GM21825 (cell line): ENCODE results near the gene ACBD5.
"Not testable (repeated sequence)": the region's sequence is repeated elsewhere in the genome, so short reads cannot be mapped to it uniquely, and the experiment has no call there.

Source experiments
- ATAC-seq: cut with Tn5 transposase; IDR thresholded peaks from one replicate; pipeline ENCODE4 v1.9.1; 2021; ENCODE audit warnings: mild to moderate bottlenecking, moderate library complexity; ENCODE audit not compliant: unreplicated experiment

Gene ACBD5, protein sequence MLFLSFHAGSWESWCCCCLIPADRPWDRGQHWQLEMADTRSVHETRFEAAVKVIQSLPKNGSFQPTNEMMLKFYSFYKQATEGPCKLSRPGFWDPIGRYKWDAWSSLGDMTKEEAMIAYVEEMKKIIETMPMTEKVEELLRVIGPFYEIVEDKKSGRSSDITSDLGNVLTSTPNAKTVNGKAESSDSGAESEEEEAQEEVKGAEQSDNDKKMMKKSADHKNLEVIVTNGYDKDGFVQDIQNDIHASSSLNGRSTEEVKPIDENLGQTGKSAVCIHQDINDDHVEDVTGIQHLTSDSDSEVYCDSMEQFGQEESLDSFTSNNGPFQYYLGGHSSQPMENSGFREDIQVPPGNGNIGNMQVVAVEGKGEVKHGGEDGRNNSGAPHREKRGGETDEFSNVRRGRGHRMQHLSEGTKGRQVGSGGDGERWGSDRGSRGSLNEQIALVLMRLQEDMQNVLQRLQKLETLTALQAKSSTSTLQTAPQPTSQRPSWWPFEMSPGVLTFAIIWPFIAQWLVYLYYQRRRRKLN

DNA sequence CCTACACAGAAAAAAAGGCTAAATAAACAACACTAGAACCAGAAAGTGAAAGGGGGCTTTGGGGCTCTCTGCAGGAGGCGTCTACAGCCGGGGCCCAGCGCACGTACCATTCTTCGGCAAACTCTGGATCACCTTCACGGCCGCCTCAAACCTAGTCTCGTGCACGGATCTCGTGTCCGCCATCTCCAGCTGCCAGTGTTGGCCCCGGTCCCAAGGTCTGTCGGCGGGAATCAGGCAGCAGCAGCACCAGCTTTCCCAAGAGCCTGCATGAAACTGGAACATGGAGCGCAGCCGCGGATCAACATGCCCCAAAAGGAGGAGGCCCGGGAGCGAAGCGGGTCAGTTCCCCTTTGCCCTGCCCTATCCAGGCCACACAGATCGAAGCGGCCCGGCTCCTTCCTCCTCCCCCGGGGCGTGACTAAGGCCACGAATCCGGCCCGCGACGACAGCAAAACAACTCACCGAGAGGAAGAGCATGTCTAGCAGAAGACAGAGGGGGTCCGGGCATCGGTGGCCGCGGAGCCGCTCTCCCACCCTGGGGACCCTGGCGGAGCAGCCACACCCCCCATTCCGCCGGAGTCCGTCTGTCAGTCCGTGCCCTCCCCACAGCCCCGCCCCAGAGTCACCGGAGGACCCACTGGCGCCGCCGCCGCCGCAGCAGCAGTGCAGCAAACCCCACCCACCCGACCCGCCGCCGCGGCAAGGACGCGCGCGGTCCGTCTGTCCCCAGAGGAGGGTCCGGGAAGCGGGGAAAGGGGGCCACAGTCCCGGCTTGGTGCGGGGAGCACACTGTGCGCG, at the start of gene ACBD5:
Gene ACBD5, minus strand, starts transcription at position 586 of the 798 bp plus-strand sequence. Its CDS starts 109 bp downstream, at position 477.
- ATAC-seq, result peak; percentile 42

DNA sequence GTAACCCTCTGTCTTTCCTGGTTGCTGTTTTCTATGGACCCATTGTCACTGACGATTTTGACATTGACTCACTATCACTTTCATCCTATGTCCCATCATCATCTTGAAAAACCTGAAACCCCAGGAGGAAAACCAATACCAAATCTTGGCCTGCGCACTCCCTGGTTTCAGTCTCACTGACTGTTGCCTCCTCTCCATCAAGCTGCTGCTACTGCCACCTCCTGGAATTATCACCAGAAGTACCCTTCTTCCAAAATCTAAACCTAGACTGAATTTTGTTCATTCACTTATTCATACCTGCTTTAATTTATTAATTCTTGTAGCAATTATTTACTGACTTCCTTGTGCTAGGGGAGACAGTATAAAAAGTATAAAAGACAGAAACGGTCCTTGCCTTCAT, 44.5 kb upstream of the ACBD5 start:
- no peak for ATAC-seq

DNA sequence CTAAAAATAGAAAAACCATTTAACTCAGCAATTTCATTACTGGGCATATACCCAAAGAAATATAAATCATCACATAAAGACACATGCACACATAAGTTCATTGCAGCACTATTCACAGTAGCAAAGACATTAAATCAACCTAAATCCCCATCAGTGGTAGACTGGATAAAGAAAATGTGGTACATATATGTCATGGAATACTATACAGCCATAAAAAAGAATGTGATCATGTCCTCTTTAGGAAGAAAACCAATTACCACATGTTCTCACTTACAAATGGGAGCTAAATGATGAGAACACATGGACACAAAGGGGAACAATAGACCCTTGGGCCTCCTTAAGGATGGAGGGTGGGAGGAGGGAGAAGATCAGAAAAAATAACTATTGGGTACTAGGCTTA, 36.0 kb upstream of the ACBD5 start:
- ATAC-seq, result no peak

DNA sequence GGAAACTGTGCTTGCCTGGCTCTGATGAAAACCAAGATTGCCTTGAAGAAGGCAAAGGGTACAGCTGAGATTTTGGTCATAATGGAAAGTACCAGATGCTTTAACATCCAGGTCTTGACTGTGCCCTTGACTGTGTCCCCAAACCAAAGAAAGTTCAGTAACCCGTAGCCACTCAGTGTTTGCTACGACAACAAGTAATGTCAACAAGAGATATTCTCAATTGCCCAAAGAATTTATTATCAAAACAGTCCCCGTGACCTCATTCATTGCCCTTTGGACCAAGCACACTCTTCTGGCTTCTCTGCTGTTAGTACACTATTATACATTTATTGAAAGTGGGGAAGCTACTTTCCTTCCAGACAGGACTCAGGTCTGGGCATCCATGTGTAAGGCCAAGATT, 25.4 kb upstream of the ACBD5 start:
- ATAC-seq, result not testable (repeated sequence)

DNA sequence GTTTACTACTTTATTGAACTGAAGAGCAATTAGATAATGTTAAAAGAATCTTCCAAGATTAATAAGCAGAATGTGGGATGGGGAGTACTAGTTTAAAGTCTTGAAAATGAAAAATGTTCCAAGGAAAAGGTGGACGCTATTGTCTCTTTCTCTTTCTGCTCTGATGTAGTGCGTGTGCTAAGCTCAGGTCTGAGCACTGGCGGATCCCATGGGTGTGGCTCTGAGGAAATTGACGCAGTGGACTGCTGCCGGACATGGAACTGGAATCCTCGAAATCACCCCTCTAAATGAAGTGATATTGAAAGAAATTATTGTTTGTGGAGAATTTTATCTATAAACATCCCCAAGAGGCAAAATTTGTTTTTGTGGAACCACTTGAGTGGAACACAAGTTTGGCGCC, 22.2 kb upstream of the ACBD5 start:
- ATAC-seq, result not testable (repeated sequence)

DNA sequence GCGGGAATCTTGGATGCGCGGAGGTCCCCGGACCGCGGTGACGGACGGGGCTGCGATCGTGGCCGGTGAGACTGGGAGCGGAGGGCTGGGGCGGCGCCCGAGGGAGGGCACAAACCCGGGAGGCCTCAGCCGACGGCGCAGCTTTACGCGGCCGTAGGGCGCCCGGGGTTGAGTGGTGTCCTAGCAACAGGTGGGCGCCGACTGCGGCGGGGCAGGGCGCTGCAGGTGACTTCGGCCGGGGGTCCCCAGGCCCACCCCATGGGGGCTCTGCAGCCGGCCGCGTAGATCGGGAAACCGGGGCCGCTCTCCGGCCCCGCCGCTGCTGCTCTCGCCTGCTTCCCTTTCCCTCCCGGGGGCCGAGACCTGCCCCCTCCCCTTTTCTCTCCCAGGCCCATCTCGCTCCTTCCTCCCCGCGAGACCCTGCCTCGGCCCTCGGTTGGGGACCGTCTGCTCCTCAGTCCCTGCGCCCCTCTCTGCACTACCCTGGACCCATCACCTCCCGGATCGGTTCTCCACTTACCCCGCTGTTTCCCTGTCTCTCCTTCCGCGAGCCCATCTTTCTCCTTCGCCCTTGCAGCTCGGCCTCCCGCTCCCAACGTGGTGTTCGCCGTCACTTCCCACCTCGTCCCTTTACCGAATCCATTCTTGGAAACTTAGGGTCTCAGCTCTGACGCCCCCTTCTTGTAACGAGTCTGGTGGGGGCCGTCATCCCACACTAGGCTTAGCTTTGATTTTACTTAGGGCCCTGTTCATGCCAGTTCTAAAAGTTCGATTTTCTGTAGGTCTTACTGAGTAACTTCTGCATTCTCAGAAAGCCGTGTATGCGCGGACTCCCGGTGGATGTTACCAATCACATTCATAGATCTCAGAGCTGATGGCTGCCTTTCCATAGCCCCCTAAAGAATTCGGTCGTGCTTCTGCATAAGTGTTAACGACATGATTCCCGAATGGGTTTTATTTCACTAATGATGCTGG, 18.5 kb upstream of the ACBD5 start:
- ATAC-seq, result no peak

DNA sequence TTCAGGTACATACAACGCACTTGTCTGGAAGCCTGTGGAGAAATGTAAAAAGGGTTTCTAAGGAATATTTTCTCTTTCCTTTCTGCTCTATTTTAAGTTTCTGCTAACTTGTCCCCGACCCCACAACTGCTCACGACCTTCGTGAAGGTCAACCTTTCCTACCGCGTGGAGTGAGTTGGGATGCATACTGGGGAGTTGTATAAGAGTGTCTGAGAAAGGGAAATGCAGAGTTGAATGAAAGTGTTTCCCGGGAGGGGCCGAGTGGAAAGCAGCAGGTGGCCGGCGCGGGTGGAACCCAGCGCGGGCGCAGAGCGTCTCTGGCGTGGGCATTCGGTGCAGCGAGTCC, 17.9 kb upstream of the ACBD5 start:
- ATAC-seq, result no peak

DNA sequence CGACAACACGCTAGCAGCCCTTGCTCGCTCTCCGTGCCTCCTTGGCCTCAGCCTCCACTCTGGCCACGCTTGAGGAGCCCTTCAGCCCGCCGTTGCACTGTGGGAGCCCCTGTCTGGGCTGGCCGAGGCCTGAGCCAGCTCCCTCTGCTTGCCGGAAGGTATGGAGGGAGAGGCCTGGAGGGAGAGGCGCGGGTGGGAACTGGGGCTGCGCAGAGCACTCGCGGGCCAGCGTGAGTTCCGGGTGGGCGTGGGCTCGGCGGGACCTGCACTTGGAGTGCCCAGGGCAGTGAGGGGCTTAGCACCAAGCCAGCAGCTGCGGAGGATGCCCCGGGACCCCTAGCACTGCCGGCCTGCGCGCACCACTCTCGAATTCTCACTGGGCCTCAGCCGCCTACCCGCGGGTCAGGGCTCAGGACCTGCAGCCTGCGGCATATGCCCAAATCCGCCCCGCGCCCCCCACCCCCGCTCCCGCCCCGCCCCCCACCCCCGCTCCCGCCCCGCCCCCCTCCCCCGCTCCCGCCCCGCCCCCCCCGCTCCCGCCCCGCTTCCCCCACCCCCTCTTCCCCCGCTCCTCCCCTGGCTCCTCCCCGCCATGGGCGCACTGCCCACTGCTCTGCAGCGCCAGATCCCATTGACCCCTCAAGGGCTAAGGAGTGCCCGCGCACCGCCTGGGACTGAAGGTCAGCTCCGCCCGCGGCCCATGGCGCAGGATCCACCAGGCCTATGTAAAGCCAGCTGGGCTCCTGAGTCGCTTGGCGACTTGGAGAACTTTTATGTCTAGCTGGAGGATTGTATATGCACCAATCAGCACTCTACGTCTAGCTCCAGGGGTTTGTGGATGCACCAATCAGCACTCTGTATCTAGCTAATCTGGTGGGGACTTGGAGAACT, 15.9 kb upstream of the ACBD5 start:
- ATAC-seq, result no peak

DNA sequence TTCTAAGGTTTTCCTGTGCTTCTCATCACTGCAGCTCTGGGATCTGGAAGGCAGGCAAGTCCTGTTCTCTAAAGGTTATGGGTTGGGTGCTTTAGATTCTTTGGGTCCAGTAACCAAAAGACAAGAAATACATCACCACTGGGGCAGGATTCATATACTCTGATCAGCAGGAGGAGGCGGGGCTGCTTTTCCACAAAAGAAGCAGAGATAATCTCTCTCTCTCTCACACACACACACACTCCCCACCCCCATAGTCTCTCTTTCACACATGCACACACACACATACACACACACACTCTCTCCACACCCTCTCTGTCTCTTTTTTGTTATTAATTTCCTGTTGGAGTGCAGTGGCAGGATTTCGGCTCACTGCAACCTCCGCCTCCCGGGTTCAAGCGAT, 13.0 kb upstream of the ACBD5 start:
- no peak for ATAC-seq

DNA sequence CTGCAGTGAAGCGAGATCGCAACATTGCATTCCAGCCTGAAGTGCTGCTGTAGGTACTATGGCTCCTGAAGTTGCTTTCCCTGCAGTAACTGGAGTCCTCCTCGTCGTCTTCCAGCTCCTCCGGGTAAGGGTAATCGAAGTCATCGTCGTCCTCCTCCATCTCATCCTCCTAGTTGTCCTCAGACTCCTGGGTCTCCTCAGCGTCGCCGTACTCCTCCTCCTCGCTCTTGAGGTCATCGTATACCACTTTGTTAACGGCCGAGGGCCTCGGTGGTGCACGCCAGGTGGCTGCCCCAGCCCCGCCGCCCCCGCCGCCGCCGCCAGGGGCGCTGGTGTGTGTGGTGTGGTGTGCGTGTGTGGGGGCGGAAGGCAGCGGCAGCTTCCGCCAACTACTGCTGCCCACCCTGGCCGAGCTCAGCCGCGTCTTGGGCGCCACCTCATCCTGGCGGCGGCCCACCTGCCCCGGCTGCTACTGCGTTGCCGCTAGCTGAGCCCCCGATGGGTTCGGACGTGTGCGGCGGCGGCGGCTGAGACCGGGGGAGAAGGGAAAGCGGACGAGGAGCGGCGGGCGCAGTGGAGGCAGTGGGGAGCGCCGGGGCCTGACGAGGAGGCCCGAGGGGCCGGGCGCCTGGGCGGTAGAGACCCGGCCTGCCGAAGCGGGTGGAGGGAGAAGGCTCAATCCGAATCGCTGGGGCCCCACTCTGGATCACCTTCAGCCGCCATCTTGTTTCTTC, 11.8 kb upstream of the ACBD5 start:
- peak; percentile 100 for ATAC-seq

DNA sequence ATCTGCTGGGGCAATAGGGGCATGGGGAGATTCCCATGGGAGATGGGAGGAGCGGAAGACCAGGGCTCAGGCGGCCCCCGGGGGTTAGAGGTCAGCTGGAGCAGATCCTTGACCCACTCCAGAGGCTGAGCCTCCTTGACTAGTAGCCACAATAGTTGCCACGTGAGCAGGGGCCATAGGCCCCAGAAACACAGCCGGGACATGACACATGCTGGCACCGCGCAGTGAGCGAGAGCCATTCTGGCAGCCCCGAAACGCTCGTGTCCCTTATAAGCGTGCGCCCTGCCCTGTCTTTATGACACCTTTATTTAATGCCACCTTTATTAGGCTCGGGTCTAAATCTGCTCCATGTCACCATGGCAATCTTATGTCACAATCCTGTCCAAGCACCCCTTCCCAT, 11.0 kb upstream of the ACBD5 start:
- no peak for ATAC-seq

DNA sequence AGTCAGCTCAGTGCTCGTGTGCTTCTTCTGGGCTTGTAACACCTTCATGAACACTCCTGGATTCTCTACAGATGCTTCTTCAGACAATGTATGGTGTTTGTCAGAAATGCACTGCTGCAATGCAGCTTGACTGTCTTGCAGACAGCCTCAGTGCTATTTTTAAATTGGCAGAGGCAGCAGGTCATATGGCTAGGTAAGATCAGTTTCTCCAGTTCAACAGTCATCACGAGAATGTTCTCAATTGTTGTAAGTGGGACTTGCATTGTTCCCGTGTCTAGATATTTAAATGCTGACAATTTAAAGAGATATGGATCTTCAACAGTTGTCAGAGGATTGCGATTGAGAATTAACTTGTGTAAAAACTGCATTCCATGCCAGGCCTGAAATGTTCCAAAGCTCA, 7.6 kb upstream of the ACBD5 start:
- no peak for ATAC-seq

DNA sequence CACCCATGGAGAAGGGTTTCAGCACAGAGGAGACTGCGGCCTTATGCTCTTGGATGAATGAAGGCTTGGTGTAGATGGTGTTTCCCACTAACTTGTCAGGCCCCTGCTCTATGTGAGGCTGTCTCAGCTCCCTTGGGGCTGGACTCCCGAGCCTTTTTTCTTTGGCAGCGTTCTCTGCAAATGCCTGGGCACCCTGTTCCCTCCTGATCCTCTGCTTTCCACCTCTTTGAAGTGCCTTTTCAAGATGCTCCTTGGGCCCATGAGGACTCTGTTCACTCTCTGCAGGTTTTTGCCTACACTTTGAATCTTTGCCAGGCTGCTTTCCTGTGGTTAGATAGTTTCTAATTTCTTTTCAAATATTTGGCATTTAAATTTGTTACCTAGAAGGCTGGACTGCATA, 6.8 kb upstream of the ACBD5 start:
- ATAC-seq, result no peak

DNA sequence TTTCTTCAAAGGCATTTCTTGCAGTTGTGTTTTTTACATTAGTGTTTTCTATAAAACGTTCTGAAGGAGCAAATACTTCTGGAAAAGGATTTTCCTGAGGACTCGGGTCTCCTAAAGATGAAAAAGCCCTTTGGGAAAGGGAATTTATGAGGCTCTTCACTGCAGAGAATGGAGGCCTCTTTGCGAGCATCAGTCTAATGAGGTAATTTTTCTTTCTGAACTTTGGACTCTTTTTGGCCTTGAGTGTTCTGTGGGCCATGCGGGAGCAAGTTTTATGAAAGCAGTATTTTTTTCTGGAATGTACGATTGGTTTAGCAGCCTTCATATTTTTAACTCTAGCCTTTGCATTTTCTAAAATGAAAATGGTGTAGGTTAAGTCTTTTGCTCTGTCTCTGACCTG, 6.4 kb upstream of the ACBD5 start:
- ATAC-seq, result no peak

DNA sequence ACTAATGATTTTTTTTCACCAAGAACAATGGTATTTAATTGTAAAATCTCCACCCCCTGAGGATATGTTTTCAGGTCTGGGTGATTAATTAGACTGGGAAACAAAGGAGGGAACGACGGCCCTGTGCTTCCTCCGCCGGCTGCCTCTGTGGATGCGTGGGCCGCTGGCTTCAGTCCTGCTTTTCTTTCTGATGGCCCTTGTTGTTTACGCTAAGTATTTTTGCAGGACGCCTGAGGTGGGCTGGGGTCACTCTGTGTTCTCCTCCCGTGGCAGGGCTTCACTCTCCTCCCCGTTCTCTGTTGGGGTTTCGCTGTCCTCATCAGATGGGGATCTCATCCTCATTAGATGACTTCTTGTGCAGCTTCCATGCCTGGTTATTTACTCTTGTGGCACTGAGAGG, 5.2 kb upstream of the ACBD5 start:
- no peak for ATAC-seq

DNA sequence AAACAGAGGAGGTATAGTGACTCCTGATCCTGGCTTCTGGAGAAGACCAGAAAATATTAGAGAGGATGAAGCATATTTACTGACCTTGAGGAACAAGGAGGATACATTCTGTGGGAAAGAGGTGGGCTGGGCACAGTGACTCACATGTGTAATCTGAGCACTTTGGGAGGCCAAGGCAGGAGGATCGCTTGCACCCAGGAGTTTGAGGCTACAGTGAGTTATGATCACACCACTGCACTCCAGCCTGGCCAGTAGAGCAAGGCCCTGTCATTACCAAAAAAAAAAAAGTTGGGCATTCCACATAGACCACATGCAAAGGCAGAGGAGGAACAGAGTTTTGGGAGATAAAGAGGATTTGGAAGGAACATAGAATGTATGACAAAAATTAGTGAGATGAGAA, 4.4 kb upstream of the ACBD5 start:
- no peak for ATAC-seq

DNA sequence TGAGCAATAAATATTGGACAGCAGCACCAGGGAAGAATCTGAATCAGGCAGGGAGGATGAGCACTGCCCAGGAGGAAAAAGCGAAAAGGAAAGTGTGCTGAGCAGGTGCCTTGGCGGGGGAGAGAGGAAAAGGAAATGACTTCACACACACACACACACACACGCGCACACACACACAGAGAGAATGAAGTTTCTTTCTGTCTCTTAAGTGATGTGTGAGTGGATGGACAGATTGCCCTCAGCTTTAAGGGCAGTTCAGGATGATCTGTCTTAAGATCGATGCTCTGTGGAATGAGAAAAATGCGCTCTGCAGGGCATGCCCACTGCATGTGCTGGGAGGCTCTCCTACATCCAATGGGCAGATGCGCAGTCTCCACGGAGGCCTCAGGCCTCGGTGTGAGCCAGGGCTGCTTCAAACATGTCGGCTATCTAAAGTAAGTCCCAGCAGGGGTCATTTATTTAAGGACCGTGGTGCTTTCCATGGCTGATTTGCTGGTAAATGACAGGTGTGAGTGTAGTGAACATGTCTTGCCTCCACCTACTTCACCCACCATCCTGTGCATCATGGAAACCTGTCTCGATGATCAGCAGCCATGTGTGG, 2.5 kb upstream of the ACBD5 start:
- peak; percentile 19 for ATAC-seq

DNA sequence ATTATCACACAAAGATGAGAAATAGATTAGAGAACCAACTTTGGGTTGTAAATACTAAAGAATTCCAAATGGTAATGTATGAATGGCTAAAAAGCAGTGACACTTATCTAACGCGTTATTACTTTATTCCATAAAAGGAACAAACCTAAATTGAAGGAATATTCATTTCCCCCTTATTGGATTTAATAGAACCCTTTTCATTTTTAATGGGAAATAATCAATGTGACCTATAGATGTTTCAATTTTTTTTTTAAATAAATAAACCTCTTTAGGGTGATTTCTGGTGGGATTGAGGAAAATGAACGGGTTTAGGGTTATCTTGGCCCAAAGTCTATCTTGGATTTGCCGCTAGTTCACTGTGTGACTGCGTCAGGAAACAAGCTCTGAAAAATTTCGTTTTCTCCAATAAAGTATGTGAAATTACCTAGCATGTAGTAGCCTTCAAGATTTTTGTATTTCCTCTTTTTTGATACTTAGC, 1.9 kb upstream of the ACBD5 start:
- ATAC-seq, result no peak
